OCI-LY3 (cell line): Measurements from ENCODE around the gene GSTA2.

Experiments used
- EZH2phosphoT487 ChIP-seq: fragments of 200-600 bp; shearing (Covaris generic); IDR thresholded peaks from 2 replicates; pipeline ENCODE4 v1.6.1; 2018; ENCODE audit warnings: antibody characterized with exemption, mixed run types, low read depth
- TF ChIP-seq, protein P1 (sequence below): fragments of 200-600, 300-600 bp; sonication (generic); IDR thresholded peaks from 2 replicates; pipeline ENCODE4 v1.5.1; 2014; ENCODE audit warnings: antibody characterized with exemption, low read length, low read depth

DNA sequence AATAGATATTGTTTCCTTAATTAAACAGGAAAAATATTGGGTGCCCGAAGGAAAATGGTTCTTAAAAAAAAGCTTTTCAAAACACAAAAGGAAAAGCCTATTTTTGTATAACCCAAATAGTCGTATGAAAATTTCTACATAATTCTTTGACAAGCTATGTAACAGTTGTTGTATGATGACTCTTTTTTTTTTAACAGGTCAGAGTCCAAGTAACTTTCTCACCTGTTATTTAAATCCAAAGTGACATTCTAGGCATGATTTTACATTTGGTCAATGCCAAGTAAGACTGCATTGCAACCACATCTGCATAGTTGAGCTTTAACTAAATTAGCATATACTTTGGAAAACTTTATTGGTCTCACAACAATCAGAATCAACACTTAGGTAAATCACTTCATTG lies 24.1 kb downstream of the GSTA2 start:
- TF ChIP-seq, protein P1, sequence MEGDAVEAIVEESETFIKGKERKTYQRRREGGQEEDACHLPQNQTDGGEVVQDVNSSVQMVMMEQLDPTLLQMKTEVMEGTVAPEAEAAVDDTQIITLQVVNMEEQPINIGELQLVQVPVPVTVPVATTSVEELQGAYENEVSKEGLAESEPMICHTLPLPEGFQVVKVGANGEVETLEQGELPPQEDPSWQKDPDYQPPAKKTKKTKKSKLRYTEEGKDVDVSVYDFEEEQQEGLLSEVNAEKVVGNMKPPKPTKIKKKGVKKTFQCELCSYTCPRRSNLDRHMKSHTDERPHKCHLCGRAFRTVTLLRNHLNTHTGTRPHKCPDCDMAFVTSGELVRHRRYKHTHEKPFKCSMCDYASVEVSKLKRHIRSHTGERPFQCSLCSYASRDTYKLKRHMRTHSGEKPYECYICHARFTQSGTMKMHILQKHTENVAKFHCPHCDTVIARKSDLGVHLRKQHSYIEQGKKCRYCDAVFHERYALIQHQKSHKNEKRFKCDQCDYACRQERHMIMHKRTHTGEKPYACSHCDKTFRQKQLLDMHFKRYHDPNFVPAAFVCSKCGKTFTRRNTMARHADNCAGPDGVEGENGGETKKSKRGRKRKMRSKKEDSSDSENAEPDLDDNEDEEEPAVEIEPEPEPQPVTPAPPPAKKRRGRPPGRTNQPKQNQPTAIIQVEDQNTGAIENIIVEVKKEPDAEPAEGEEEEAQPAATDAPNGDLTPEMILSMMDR, result no peak
- no peak for TF ChIP-seq EZH2phosphoT487
